NCI-H2107 treated with DMSO at 0.1 percent for 48 hours (cell line): Measurements from ENCODE around the gene TRABD2B.

Experiments used
- DNase-seq: peaks from one replicate; lab custom pipeline; 2025; ENCODE audit not compliant: unreplicated experiment; lab: John Stamatoyannopoulos, UW

Gene TRABD2B

GRCh38 chr1:47782414-47783166, 214.6 kb downstream of the TRABD2B start:
- no peak for DNase-seq

- no peak for DNase-seq
Measured at GRCh38 chr1:47781171-47781959, 215.8 kb downstream of the TRABD2B start.

DNA sequence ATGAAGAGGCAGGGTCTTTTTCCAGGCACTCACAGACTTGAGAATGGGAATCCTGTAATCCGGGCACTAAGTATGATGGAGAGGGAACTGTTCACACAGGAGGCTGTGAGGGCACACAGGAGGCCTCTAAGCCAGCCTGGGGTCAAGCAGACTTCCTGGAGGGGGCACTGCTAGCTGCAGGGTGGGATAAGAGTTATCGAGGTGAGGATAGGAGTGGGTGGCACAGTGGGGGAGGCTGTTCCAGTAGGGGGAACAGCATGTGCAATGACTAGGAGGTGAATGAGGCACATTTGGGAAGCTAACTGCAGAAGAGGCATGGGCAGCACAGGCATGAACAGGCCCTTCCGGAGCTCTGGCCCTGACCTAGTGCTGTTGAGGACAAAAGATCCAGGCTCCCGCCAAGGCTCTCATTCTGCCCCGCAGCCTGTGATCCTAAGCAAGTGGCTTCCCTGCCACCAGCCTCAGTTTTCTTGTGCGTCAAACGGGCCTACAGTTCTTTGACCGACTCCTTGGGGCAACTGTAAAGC, 216.7 kb downstream of the TRABD2B start:
- no peak for DNase-seq

- no peak for DNase-seq
Measured at GRCh38 chr1:47779613-47780012, 217.6 kb downstream of the TRABD2B start.

DNA sequence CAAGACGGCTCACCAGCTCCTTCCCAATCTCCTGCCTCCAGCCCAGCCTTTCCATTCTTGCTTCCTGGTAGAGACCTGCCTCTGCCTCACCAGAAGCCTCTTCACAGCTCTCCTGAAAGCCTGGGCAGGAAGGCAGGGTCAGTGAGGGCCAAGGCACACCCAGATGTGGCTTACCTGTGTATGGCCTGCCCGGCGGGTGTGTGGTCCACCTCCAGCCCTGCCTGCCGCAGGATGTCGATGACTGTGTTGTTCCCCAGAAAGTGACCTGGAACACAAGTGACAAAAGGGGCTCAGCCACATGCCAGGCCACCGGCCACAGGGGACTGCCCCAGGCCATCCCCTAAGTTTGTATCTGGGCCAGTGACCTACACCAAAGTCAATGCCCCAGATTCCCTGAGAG, 218.9 kb downstream of the TRABD2B start:
- no peak for DNase-seq

DNA sequence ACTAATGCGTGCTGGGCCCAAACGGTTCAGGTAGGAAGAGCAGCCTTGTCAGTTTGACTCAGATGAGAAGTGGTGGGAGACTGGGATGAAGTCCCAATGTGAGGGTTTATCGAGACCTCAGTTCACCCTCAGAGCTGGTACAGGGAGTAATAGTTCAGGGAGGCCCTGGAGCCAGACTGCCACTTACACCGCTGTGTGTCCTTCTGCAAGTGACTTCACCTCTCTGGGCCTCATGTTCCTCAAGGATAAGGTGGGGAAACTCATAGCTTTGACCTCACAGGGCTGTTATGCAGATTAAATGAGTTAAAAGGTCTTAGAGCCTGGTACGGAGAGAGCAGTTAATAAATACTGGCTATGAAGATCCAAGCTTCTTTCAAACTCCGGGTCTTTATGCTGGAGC, 219.9 kb downstream of the TRABD2B start:
- no peak for DNase-seq

DNA sequence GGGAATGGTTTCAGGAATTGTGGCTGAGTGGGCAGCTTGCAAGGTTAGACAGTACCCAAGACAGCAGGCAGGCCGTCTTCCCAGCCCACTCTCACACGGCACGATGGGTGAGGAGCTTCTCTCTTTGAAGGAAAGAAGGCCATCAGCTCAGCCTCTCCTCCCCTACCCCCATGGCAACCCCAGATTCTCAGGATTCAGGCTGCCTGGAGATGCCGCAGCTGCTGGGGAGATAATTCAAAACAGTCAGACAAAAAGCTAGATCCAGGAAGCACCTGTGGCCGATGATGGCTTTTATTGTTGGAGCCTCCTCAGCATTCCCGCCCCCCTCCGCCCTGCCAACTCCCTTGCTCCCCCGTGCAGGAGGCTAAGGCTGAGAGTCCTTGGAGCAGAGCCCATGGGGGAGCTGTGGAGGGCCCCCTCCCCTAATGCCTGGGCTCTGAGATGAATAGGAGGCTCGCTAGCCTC, 220.5 kb downstream of the TRABD2B start:
- peak; percentile 63 for DNase-seq

- DNase-seq, result no peak
Measured at GRCh38 chr1:47774986-47775834, 222.0 kb downstream of the TRABD2B start.

- DNase-seq, result no peak
Measured at GRCh38 chr1:47772960-47773682, 224.1 kb downstream of the TRABD2B start.

DNA sequence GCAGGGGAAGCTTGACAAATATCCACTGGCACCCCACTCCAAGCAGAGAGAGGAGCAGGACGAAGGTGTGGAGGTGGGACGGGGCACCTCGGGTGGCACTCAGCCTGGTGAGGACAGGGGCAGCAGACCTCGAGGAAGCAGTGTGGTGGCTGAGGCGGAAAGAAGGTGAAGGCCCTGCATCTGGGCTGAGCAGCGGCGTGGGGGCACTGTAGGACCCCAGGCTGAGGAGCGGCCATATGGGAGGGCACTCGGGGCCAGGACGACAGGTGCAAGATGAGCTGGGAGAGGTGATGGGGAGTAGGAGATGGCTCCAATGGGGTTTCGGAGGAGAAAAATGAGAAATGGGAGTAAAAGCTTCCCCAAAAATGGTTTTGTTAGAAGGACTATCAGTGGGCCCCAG, 224.9 kb downstream of the TRABD2B start:
- no peak for DNase-seq

DNA sequence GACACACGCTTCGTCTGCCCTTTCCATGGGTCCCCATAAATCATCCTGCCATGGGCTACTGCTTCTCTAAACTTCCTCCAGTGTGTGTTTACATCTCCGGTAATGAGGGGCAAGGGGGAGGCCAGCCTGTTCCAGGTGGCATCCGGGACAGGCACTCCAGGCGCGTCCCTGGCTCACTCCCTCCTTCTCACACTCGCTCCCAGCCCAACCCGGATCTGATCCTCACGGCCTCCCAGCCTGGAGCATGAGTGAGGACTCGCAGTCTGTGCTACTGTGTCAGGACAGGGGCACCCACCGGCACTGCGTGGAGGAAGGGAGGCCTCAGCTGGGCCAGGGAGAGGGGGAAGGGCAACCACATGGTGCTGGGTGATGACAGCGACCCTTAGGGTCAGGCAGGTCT, 225.4 kb downstream of the TRABD2B start:
- no peak for DNase-seq

DNA sequence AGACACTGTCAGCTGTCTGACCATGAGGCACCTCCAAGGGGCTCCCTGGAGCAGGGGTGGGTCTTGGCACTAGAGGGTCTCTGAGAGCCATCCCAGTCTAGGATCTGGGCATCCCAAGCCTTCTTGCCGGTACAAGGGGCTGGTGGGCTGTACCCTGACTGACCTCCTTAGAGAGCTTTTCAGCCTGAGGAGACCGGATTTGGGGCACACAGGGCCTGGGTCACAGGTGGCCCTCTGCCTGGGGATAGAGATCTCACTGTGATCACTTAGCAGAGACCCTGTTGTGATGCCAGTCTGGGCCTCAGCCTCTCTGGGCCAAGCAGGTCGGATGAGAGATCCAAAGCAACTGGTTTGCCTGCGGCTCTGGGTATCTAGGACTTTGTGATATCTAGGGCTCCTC, 227.2 kb downstream of the TRABD2B start:
- no peak for DNase-seq

DNA sequence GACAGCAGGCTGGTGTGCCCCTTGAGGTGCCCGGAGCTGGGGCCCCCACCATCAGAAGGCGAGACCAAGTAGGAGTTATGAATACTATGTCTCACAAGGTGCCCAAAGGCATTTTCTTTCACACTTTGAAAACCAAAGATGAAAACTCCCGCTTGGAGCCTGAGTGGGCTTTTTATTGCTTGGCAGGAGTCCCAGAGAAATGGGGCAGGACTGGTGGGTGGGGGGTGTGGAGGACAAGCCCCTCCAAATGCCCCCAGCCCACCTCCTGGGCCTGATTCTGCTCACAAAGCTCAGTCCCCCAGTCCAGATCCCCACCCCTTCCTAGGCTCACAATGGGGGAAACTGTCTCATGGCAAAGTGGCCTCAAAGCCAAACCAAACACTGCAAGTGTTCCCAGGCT, 227.9 kb downstream of the TRABD2B start:
- DNase-seq, result no peak

DNA sequence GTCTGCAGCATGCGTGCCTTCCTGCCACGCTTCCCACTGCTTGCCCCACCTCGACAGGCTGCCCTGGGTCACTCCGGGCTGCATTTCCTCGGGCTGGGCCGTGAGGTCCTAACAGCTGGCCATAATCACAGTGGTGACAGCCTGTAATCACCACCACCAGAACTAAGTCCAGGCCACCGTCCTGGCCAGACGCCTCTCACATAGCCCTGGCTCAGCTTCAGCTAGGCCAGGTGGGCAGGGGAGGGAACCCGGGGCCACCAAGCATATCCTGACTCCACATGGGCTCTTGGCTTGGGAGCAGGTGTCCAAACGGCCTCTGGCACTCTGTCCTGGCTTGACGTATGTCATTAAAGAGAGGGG, 229.5 kb downstream of the TRABD2B start:
- no peak for DNase-seq

- DNase-seq, result no peak
Measured at GRCh38 chr1:47766832-47767740, 230.1 kb downstream of the TRABD2B start.

DNA sequence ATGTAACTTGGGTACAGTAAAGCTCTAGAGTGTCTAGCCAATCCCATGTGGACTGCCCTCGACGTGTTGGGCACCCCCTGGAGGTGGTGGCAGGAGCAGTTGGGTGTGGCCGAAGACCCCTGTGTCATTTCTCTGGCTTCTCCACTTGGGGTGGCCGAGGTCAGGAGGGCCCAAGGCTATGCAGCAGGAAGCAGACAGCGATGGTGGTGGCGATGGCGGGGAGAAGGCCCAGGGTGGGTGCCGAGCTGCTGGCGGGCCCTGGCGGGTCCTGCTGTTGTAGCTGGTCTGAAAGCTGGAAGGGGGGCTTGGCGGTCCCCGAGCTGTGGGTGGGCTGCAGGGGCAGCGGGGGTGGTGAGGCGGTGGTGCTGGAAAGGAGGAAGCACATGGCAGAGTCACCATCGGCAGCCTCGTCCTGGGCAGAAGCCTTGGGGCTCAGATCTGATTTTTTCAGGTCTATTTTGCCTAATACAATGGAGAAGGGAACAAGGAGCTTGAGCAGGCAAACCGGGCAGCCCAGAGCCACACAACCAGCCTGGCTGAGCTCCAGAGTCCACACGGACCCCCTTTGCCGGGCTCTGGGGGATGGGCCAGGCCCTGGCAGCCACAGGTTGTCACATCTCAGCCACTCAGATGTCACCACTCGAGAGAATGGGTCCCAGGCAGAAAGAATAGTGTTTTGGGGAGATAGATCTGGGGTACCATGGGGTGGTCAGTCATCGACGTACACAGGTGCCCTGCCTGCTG, 231.3 kb downstream of the TRABD2B start:
- DNase-seq, result no peak

DNA sequence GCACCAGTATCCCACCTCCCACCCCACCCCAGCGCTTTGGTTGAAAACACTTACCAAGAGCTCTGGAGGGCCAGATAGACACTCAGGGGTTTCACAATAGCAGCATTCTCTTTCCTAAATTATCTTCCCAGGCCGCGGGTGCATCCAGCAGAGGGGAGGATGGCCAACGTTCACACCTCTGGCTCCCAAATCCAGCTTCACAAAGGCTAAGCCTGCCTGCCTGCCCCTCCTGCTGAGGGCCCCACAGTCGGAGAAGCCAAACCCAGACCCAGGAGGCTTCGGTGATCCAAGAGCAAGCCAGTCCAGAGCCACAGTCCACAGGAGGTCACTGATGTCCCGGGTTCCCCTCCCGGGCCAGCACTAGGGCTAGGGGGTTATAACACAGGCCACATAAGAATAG, 231.9 kb downstream of the TRABD2B start:
- no peak for DNase-seq

DNA sequence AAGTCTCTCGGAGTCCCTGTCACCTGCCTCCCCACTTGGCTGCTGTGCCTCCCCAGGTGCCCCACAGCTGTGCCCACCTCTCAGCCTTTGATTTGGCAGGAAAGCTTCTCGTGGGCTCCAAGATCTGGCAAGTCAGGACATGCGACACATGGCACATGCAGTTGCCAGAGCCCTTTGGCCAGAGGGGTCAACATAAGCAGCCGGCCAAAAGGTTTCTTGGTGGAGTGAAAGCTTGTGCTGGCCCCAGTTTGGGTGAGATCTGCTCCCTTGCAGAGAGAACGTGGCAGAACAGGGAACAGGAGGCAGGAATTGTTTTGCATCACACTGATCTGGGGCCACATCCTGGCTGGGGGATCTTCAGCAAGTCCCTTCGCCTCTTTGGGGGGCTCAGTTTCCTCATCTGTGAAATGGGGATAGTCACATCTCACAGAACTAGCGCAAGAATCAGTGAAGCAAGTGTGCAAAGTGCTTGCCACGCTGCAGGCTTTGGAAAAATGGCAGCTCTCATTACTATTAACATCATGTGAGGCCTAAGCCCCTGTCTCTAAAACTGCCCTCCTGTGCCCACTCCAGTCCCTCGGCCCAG, 232.6 kb downstream of the TRABD2B start:
- DNase-seq, result no peak
